PC-3 (cell line): ENCODE results near the gene CLIP1. TPM values are rescaled to one million over a fixed set of nuclear protein-coding genes. Genes with fewer than 3 reads are reported as not detected.

Experiments used
- ATAC-seq: fragments of 200-7000 bp; cut with Tn5 transposase; 2 replicates; pipeline ENCODE4 v1.9.1; 2020; ENCODE audit warnings: mild to moderate bottlenecking, moderate library complexity
- BruUV-seq: library from RNA; stranded (reverse); fragments of 400-500 nt; replicated peaks from 2 replicates; lab custom pipeline; 2021; lab: Mats Ljungman, UMichigan
- CTCF ChIA-PET: fragments of 300-600 bp; sonication (Branson Sonifier 250); formaldehyde crosslinking; loops from one replicate; lab custom pipeline; 2022; ENCODE audit warnings: antibody characterized with exemption; lab: Charles Lee
- POLR2A ChIA-PET: fragments of 300-600 bp; sonication (Branson Sonifier 250); formaldehyde crosslinking; loops from one replicate; lab custom pipeline; 2022; ENCODE audit warnings: antibody characterized with exemption; ENCODE audit not compliant: unreplicated experiment; lab: Charles Lee
- DNase-seq: peaks from one replicate; pipeline ENCODE4 v3.0.0-alpha.2; 2015
- H2AFZ ChIP-seq: fragments of 300-600 bp; sonication (generic); 2 replicates; pipeline ENCODE4 v1.6.0; 2016; ENCODE audit warnings: antibody characterized with exemption, low read length
- H3F3A ChIP-seq: fragments of 300-600 bp; sonication (generic); one replicate; pipeline ENCODE4 v1.6.0; 2017; ENCODE audit warnings: antibody characterized with exemption, low read length, control low read depth, mild to moderate bottlenecking; ENCODE audit not compliant: unreplicated experiment
- H3K27ac ChIP-seq: fragments of 300-600 bp; sonication (generic); 2 replicates; pipeline ENCODE4 v1.5.1; 2016; ENCODE audit warnings: mild to moderate bottlenecking, low read length
- H3K27me3 ChIP-seq: fragments of 300-600 bp; sonication (generic); 2 replicates; pipeline ENCODE4 v1.6.1; 2016; ENCODE audit warnings: low read length, mixed read lengths
- H3K36me3 ChIP-seq: fragments of 300-600 bp; sonication (generic); 2 replicates; pipeline ENCODE4 v1.6.1; 2016; ENCODE audit warnings: low read depth, mixed run types, low read length, mixed read lengths
- H3K4me1 ChIP-seq: fragments of 300-600 bp; sonication (generic); 2 replicates; pipeline ENCODE4 v1.5.1; 2016; ENCODE audit warnings: low read length; ENCODE audit not compliant: insufficient read depth
- H3K4me2 ChIP-seq: fragments of 300-600 bp; sonication (generic); 2 replicates; pipeline ENCODE4 v1.6.0; 2016; ENCODE audit warnings: low read length
- H3K4me3 ChIP-seq: fragments of 300-600 bp; sonication (generic); 2 replicates; pipeline ENCODE4 v1.5.1; 2016; ENCODE audit warnings: mild to moderate bottlenecking, low read length, mixed read lengths
- H3K79me2 ChIP-seq: fragments of 300-600 bp; sonication (generic); 2 replicates; pipeline ENCODE4 v1.6.1; 2017; ENCODE audit warnings: low read length, mixed read lengths
- H3K9ac ChIP-seq: fragments of 300-600 bp; sonication (generic); 2 replicates; pipeline ENCODE4 v1.6.0; 2016; ENCODE audit warnings: mild to moderate bottlenecking, low read length
- H3K9me2 ChIP-seq: fragments of 300-600 bp; sonication (generic); replicated peaks from 2 replicates; pipeline ENCODE4 v1.6.1; 2016; ENCODE audit warnings: mixed run types, low read length, mixed read lengths
- H3K9me3 ChIP-seq: fragments of 300-600 bp; sonication (generic); 2 replicates; pipeline ENCODE4 v1.6.1; 2016; ENCODE audit warnings: low read length, mixed read lengths
- H4K20me1 ChIP-seq: fragments of 300-600 bp; sonication (generic); 2 replicates; pipeline ENCODE4 v1.6.1; 2016; ENCODE audit warnings: low read length, mixed read lengths
- EZH2 ChIP-seq: fragments of 300-600 bp; sonication (generic); IDR thresholded peaks from one replicate; pipeline ENCODE4 v1.6.1; 2017; ENCODE audit warnings: antibody characterized with exemption, mild to moderate bottlenecking, low read length; ENCODE audit not compliant: unreplicated experiment
- EZH2phosphoT487 ChIP-seq: fragments of 300-600 bp; sonication (generic); IDR thresholded peaks from 2 replicates; pipeline ENCODE4 v1.6.1; 2018; ENCODE audit warnings: mild to moderate bottlenecking, antibody characterized with exemption, low read length, borderline replicate concordance
- intact Hi-C: fragments of 100-400 bp; cut with micrococcal nuclease; formaldehyde crosslinking; loops from 2 replicates; pipeline ENCODE4 v1.9.0; 2023
- total RNA-seq: library from RNA; depleted of rRNA; stranded (reverse); fragments of >200 nt; gene quantifications from 2 replicates; pipeline ENCODE4 v1.2.3, GENCODE V29; 2014
- TF ChIP-seq, protein P1 (sequence below): fragments of 300-600 bp; sonication (generic); conservative IDR thresholded peaks from 2 replicates; pipeline ENCODE4 v1.5.1; 2017; ENCODE audit warnings: antibody characterized with exemption, low read depth, mild to moderate bottlenecking, low read length

The CLIP1 gene
- total RNA-seq, 1 experiment from 2014 or later, result 46.4 TPM

DNA sequence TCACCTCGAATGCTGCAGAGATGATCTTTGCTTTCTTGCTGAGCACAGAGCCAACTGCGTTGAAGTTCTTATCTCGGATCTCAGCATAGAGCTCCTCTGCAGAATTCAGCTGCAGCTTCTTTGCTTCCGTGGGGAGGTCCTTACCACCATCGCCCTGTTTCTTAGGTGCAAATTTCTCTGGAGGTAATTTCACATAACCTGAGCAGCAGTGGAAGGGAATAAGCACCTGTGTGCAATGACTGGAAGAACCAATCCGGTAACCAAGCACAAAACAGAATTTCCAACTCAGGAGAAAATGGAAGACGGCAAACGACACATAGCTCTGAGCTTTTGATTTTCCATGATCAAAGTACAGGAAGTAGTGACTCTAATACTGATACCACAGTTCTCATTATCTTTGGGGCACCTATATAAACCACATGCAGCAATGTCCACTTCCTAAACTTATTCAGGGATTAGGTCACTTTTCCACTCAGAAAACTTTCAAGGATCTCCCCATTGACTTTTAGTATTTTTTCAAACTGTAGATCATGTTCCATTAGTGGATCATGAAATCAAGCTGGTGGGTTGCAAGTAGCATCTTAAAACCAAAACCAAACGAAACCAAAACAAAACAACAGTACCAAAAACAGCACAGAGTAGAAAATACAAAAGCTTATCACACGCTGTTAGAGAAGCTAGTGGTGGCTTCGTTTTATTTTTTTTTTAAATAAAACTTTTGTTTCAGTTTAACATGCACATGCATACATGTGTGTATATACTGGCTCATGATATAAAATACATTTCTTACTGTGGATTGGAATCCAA, 177.7 kb downstream of the CLIP1 start:
- Histone ChIP-seq H3K79me2 (no peaks in the 10 kb centered on the region), H3F3A (no peaks in the 10 kb centered on the region), H3K9me3 (no peaks in the 10 kb centered on the region), H3K36me3 (peaks cover 8% of the 10 kb centered on the region; the same call in 1 of the 2 replicates), H3K4me2 (no peak overlapping the region), H3K9ac (no peak overlapping the region), H3K4me3 (no peak overlapping the region), H3K4me1 (no peaks in the 10 kb centered on the region), H3K27me3 (no peaks in the 10 kb centered on the region), H3K27ac (no peak overlapping the region), H3K9me2 (no peaks in the 10 kb centered on the region), H2AFZ (no peak overlapping the region), H4K20me1 (no peaks in the 10 kb centered on the region)
- CTCF ChIA-PET, result no interaction called here
- POLR2A ChIA-PET, result interaction anchor here (0.6 kb wide), 1 partner anchor 166 kb away, joined by 5 read pairs; the partner anchor contains the start of gene MLXIP
- intact Hi-C loops, result no loop called here
- BruUV-seq, result no TSS peak
- TF ChIP-seq EZH2, result no peak
- ATAC-seq (no peak), DNase-seq (no peak)

GRCh38 chr12:122243965-122244364, 178.5 kb downstream of the CLIP1 start:
- BruUV-seq, result no TSS peak
- Histone ChIP-seq H3F3A (no peaks in the 10 kb centered on the region), H3K9me2 (no peaks in the 10 kb centered on the region), H2AFZ (no peak overlapping the region), H3K9ac (no peak overlapping the region), H3K27me3 (no peaks in the 10 kb centered on the region), H3K4me3 (no peak overlapping the region), H3K9me3 (no peaks in the 10 kb centered on the region), H3K27ac (no peak overlapping the region), H3K4me1 (no peaks in the 10 kb centered on the region), H4K20me1 (no peaks in the 10 kb centered on the region), H3K36me3 (peaks cover 9% of the 10 kb centered on the region; the same call in 1 of the 2 replicates), H3K79me2 (no peaks in the 10 kb centered on the region), H3K4me2 (no peak overlapping the region)
- intact Hi-C loops, result no loop called here
- DNase-seq, result no peak
- no peak for ATAC-seq
- TF ChIP-seq, protein P1, sequence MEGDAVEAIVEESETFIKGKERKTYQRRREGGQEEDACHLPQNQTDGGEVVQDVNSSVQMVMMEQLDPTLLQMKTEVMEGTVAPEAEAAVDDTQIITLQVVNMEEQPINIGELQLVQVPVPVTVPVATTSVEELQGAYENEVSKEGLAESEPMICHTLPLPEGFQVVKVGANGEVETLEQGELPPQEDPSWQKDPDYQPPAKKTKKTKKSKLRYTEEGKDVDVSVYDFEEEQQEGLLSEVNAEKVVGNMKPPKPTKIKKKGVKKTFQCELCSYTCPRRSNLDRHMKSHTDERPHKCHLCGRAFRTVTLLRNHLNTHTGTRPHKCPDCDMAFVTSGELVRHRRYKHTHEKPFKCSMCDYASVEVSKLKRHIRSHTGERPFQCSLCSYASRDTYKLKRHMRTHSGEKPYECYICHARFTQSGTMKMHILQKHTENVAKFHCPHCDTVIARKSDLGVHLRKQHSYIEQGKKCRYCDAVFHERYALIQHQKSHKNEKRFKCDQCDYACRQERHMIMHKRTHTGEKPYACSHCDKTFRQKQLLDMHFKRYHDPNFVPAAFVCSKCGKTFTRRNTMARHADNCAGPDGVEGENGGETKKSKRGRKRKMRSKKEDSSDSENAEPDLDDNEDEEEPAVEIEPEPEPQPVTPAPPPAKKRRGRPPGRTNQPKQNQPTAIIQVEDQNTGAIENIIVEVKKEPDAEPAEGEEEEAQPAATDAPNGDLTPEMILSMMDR, result no peak
- POLR2A ChIA-PET, result no interaction called here
- CTCF ChIA-PET, result no interaction called here

GRCh38 chr12:122238861-122239260, 183.6 kb downstream of the CLIP1 start:
- H2AFZ ChIP-seq, result no peak overlapping the region
- H3K27ac ChIP-seq, result no peak overlapping the region
- no peaks in the 10 kb centered on the region for H3K9me2 ChIP-seq
- H3K4me2 ChIP-seq, result no peak overlapping the region
- ATAC-seq, result no peak
- H4K20me1 ChIP-seq, result no peaks in the 10 kb centered on the region
- TF ChIP-seq EZH2 (no peak), EZH2phosphoT487 (no peak)
- TF ChIP-seq, protein P1, result no peak
- H3F3A ChIP-seq, result no peaks in the 10 kb centered on the region
- 0 out of 2 replicates have a peak, but pooled peaks cover 3% of the 10 kb centered on the region for H3K36me3 ChIP-seq
- intact Hi-C loops, result no loop called here
- no peaks in the 10 kb centered on the region for H3K79me2 ChIP-seq
- no TSS peak for BruUV-seq
- H3K4me1 ChIP-seq, result no peaks in the 10 kb centered on the region
- H3K27me3 ChIP-seq, result no peaks in the 10 kb centered on the region
- no peaks in the 10 kb centered on the region for H3K9me3 ChIP-seq
- no peak for DNase-seq
- no peak overlapping the region for H3K9ac ChIP-seq
- ChIA-PET POLR2A (no interaction called here), CTCF (interaction anchor here (0.6 kb wide), 1 partner anchor 31 kb away, joined by 3 read pairs; no protein-coding TSS in a partner anchor)
- H3K4me3 ChIP-seq, result no peak overlapping the region
